ENCODE data around the gene VMAC.

VMAC gene

DNA sequence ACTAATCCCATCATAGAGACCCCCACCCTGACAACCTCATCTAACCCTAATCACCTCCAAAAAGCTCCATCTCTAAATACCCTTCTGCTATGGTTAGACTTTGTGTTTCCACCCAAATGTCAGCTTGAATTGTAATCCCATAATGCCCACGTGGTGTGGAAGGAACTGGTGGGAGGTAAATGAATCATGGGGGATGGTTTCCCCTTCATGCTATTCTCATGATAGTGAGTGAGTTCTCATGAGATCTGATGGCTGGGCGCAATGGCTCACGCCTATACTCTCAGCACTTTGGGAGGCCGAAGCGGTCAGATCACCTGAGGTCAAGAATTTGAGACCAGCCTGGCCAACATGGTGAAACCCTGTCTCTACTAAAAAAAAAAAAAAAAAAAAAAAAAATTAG, 2.6 kb downstream of the VMAC start:
- no peak for DNase-seq

DNA sequence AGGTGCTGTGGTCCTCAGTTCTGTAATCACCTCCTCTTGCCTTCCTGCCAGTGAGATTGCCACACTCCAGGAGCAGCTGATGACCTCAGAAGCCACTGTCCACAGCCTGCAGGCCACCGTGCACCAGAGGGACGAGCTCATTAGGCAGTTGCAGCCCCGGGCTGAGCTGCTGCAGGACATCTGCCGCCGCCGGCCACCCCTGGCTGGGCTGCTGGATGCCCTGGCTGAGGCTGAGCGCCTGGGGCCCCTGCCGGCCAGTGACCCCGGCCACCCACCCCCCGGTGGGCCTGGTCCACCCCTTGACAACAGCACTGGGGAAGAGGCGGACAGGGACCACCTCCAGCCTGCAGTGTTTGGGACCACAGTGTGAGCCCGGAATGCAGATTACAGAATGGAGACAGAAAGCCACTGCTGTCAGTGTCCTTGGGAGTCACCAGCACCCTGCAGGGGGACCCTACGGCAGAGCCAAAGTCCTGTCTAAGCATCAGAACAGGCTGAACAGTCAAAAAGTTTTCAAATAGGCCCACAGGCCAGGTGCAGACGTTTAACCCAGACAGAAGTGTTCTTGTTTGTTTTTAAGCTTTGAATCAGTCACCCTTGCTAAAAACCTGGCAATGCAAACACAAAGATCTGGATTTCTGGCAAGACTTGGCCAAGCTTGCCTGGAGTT, 4.2 kb downstream of the VMAC start:
- no peak for DNase-seq

DNA sequence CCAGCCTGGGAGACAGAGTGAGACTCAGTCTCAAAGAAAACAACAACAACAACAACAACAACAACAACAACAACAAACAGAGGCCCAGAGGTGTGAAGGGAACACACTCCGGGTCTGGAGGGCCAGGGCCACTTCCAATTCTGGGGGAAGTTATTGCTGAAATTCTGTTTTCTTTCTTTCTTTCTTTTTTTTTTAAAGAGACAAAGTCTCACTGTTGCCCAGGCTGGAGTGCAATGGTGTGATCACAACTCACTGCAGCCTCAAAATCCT, 5.9 kb downstream of the VMAC start:
- DNase-seq = no peak

DNA sequence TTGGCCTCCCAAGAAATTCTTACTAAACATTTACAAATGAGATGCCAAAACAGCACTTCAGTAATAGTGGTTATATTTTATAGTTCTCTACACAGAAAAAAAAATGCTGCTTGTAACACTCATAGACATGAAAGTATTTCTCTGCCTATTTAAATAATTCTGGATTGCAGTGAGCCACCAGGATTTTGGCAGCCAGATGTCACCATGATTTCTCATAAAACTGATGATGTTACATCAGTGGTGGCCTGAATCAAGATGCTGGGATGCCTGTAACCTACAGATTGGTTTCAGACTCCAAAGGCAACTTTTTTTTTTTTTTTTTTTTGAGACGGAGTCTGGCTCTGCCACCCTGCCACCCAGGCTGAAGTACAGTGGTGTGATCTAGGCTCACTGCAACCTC, 6.7 kb downstream of the VMAC start:
- DNase-seq = no peak

DNA sequence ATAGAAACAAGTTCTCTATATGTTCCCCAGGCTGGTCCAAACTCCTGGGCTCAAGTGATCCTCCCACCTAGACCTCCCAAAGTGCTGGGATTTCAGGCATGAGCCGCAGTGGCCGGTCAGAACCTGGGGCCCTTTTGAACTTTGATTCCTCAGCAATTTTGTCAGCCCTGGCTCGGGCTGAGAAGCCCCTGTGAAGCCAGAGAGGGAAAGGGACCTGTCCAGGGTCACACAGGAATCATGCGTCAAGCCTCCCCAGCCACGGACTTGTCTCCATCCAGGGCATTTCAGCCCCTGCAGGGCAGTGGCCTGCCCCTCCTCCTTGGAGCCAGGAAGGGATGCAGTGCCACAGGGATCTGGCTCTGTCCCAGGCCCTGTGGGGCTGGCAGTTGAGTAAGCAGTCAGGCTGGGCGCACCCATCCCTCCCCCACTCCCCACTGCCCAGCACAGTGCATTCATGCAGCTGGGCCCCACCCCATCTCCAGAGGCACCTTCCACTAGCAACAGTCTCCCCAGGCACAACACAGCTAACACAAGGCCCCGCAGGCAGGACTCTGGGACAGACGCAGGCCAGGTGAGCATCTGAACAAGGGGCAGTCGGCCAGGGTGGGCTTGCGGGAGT, 9.2 kb downstream of the VMAC start, which contains the start of gene CAPS:
Gene CAPS (plus strand): TSS at position 516 of the 619 bp plus-strand sequence. CDS start 153 bp downstream, outside the sequence.
- DNase-seq = no peak

DNA sequence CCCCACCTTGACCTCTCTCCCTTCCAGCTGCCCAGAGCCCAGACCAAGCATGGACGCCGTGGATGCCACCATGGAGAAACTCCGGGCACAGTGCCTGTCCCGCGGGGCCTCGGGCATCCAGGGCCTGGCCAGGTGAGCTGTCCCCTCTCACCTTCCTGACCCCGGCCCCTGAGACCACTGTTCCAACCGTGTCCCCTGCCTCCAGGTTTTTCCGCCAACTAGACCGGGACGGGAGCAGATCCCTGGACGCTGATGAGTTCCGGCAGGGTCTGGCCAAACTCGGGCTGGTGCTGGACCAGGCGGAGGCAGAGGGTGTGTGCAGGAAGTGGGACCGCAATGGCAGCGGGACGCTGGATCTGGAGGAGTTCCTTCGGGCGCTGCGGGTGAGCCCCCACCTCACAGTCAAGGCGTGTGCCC, 9.7 kb downstream of the VMAC start:
- DNase-seq = no peak

DNA sequence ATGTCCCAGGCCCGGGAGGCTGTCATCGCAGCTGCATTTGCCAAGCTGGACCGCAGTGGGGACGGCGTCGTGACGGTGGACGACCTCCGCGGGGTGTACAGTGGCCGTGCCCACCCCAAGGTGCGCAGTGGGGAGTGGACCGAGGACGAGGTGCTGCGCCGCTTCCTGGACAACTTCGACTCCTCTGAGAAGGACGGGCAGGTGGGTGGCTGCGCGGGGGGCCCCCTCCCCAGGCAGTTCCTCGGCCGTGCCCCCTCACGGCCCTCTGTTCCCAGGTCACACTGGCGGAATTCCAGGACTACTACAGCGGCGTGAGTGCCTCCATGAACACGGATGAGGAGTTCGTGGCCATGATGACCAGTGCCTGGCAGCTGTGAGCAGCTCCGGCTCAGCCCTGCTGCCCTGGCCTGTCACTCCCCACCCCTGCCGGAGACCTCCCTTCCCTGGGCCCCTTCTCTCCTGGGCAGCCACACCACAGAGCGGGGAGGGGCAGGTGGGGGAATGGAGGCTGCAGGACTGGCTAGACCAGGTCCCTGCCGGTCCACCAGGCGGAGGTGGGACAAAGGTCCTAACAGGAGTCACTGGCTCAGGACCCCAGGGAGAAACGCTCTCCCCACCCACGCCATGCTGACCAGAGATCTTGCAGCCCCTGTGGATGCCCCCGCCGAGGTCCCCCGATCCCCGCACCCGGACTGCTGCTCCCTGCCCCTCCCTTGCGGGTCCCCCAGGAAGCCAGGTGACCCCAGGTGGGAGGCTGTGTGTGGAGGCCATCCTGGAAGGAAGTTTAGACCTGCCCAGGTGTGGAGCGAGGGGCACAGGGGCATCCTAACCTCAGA, 10.5 kb downstream of the VMAC start:
- DNase-seq = no peak

DNA sequence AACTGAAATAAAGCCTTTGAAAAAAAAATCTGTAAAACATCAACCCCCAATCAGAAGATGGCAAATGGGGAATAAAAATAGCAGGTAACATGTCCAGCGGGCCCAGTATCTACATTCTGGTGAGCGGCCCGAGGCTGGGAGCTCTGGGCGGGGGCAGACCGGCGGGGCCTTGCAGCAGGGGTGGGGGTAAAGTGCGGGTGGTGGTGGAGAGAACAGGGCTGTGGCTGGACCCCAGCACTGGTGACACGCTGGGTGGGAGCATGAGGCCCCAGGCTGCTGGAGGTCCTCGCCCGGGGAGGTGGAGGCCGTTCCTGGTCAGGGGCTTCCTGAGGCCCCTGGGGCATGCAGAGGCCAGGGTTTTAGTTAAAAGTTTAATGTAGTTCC, 11.1 kb downstream of the VMAC start:
- no peak for DNase-seq

DNA sequence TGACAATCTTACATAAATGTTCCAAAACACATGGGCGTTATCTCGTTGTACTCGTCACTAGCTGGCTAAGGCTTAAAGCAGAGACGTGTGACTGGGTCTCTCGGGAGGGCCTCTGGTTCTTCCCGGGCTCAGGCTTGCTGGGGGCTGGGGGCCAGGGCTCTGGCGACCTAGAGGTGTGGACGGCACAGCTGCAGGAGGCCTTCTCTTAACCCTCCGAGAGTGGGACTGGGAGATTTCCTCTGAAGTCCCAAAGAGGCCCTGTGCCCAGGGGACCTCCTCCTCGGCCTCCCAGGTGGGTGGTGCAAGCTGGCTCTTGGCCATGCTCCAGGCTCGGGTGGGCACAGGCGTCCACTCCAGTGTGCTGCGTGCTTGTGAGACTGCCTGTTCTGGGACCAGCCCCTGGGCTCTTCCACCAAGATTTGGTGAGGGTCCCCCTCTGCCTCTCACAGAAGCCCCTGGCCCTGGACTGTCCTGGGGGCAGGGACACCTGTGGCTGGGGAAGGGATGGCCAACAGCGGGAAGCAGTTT, 11.6 kb downstream of the VMAC start:
- no peak for DNase-seq

DNA sequence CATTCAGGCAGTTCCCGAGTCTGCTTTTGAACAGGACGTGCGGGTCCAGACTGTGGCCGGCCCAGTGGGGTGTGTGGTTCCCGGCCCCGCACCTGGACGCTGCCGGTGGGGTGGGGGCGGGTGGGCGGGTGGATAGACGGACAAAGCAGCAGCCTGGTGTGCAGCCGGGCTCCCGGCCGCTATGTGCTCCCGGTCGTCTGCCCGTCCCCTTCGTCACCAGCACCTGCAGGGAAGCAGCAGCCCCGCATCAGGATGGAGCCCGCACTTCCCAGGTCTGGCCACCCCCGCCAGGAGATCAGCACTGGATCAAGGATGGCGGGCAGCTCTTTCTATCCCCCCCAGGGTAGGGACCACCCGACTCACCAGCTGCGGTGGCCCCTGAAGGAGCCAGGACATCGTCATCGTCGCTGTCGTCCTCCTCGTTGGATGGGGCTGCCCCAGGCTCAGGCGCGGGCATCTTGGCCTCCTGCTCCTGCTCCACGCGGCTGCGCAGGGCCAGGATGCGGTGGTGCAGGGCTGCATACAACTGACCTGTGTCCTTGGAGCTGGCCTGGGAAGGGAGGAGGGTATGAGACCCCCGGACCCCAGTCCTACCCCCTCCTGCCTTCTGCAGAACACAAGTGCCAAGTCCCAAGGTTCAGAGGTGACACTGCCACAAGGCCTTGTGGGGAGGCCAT, 12.9 kb downstream of the VMAC start:
- no peak for DNase-seq

DNA sequence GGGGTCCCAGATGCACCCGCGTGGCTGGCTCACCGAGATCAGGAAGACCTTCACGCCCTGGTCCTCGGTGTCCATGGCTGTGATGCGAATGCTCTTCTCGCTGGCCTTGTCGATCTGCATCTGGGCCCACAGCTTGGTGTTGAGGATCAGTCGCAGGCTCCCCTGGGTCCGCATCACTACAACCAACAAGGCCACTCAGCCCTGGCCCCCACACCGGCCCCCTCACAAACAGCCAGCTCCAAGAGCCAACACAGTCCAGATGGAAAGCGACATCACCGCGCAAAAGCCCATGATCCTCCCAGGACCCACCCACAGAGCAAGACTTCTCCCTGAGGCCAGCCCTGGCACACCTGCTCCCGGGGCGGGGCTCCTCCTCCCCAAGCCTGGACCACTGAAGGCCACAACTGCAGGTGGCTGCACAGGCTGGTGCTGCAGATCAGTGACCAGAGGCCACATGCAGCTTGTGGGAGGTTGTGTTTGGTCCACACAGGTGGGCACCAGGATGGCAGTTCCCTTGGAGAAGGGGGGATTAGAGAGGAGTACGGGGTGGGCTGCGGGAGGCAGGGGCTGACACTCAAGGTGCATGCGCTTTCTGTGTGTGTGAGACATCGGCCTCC, 13.9 kb downstream of the VMAC start:
- DNase-seq = no peak

DNA sequence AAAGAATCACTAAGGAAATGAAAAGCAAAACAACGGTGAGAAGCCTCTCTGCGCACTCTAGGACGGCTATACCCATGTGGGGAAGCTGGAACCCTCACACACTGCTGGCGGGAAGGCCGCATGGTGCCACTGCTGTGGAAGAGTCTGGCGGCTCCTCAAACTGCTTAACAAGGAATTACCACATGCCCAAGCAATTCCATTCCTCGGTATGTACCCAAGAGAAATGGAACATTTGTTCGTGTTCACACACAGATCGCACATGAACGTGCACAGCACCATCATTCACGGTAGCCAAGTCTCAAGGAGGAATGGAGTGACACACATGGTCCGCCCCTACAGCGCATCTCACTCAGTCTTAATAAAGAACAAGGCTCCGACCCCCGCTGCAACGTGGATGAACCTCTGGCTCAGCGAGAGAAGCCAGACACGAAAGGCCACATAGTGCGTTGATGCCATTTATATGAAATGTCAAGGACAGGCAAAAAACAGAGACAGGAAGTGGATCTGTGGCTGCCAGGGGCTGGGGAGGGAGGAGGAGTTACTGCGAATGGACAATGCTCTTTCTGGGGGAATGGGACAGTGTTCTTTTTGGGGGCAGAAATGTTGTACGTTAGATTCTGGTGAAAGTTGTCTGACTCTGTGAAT, 17.0 kb downstream of the VMAC start:
- no peak for DNase-seq

DNA sequence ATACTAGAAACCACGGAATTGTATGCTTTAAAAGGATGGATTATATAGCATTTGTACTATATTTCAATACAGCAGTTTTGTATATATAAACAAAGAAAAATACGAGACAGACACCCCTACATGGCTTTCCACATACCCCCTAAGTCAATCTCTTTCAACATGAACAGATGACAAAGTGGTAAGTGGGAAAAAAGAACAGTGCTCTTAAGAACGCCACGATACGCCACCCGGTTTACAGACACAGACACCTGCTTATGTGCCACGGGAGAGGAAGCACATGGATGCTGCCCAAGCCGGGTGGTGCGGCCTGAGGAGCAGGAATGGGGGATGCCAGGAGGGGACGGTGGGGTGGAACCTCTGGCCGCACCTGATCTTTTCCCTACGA, 17.5 kb downstream of the VMAC start:
- DNase-seq = no peak

DNA sequence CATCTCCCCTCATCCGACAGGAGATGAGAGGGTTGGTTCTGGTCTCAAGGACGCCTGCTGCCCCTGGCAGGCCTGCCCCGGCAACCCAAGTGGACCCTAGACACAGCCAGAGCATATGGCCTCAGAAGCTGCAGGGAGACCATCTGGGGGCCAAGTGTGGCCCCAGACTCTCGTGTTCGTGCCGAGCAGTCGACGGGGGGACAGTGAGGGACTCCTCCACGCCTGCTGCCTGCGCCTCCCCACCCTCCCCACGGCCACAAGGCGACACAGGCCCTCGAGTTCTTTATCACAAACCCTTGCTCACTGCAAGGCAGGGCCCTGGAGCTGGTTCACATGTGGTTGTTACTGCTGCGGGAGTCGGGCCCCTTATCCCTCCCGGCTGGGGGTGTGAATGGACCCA, 18.7 kb downstream of the VMAC start:
- no peak for DNase-seq

DNA sequence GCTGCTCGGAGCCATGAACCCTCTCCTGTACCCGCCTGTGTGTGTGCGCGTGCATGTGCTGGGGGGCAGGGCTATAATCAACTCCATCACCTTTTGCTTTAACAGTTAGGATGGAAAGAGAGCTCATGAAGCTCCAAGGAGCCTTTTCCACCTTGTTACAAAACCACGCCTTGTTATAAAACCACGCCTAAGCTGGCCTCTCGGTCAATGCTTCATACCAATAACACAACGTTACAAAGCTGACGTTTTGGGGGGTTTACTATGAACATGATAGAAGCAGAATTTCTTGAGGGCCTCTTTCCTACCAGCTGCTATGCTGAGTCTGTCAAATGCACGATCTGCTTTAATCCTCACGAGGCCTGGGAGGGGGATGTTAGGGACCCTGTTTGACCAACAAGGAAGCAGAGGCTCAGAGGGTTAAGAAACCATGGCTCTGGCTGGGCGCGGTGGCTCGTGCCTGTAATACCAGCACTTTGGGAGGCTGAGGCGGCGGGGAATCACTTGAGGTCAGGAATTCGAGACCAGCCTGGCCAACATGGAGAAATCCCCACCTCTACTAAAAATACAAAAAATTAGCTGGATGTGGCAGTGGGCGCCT, 21.3 kb downstream of the VMAC start:
- DNase-seq = no peak

DNA sequence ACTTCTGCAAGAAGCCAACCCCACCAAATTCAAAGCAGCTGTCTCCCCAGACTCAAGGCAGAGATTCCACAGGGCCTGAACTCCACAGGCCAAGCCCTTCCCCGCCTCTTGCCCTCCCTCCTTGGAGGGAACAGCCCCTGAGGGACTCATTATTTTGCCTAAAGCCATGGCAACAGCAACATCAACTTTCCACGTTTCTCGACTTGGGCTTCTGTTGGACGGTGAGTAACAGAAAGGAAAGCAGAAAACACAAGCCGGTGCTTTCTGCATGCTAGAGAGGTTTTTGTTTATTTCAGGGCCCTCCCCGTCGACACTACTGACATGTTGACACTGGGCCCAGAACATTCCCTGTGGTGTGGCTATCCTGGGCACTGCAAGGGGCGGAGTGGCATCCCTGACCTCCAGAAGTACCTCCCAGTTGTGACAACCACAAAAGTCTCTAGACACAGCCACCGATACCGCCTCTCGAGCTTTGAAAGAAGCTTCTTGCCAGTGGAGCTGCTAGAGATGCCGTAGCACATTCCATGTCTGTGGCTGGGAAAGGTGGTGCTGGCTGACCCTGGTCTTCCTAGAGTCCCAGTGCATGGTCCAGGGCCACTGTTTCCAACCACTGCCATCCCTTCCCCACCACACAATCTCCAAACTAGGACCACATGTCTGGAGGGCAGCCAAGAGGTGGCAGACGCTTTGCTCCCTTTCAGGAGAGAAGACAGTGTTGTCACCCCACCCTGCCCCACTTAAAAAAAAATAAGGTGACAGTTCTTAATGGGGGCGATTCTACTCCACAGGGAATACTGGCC, 22.2 kb downstream of the VMAC start:
- no peak for DNase-seq

DNA sequence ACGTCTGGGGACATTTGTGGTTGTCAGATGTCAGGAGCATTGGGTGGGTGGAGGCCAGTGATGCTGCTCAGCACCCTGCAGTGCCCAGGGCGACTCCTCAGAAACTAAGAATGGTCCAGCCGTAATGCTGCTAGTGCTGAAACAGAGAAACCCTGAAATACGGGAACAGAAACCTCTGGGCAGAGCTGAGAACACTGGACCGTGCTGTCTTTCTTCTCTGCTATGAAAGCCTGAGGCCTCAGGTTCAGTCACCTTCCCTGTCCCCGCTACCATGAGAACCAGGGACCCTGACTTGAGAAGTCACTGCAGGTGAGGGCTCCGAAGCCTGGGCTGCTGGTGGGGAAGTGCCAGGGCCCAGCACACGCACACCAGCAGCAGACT, 22.8 kb downstream of the VMAC start:
- DNase-seq = no peak

DNA sequence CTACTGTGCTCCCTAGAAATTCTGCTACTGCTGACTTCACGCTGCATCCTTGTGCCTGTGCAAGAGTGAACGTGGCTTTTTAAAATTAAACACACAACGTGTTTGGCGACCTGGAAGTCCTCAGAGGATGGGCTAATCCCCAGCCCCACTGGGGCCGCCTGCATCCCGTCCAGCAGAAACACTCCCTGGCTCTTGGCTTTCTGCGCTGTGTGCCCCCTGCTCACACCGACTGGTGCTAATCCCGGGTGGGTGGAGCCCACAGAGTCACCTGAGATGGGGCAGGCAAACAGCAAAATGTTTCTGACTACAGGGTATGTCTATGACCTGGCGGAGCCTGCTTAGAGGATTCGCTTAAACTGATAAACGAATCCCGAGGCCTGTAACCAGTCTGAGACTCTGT, 24.5 kb downstream of the VMAC start:
- DNase-seq = no peak

DNA sequence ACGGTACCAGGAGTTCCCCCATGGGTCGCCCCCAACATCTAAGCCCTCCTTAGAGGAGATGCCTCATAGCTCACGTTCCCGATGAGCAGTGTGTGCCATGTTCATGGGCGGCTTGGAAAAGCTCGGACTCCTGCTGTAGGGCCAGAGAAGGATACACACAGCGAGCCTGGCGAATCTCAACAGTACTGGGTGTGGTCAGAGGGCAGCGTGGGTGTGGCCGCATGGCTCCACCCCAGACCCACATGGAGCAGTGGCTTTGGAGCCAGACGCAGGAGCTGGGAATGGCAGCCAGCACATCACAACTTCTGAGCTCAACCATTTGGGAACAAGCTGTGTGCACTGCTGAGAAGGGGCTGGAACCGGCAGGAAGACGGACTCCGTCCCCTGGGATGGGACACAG, 25.0 kb downstream of the VMAC start:
- DNase-seq = no peak

DNA sequence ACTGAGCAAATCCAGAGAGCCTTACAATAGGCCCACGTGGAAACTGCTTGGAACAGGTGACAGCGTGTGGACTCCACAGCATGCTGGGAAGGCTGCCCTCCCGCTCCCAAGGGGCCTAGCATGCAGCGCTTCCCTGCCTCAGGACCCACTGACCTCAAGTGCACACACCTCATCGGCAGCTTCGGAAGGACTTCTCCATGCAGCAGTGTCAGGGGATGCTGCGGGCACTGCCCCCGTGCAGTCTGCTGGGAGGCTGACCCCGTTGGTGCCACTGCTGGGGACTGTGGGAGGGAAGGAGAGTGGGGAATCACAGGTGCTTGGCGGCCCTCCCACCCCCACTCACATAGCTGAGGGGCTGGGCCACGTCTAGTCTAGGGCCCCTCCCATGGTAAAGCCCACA, 26.6 kb downstream of the VMAC start:
- no peak for DNase-seq

DNA sequence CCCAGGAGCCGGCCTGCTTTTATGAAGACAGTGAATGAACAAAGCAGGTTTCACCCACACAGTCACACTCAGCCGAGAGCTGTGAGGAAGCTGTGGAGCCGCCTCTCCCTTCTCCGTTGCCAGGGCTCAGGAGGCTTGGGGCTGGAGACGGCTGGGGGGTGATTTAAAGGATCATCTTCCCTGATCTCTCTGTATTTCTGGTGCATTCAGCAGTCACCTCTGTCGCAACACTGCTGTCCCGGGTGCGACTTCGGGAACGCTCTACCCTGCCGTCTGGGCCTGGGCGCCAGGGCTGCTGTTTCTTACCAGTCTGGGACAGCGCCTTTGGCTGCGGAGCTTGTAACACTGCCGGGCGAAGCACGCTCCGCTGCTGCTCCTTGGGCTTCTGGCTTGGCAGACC, 27.5 kb downstream of the VMAC start:
- DNase-seq = no peak

All from CD4-positive, alpha-beta T cell treated with Interleukin-17A for 1 hour (primary cell).